ENCODE data around the gene ZNF428.
"Not testable (repeated sequence)": the region's sequence is repeated elsewhere in the genome, so short reads cannot be mapped to it uniquely, and the experiment has no call there.

The ZNF428 gene

GRCh38 chr19:43640424-43640757, 21.0 kb upstream of the ZNF428 start:
- no peak for DNase-seq (ENCODE audit: low read depth in 2 of 3, low spot score in 1 of 3)

GRCh38 chr19:43639519-43640423, 20.3 kb upstream of the ZNF428 start, which contains the start of gene CADM4:
CADM4 (minus strand) TSS chr19:43639850; CDS start chr19:43639790, 60 bp downstream.
- peak in 1 of 3 donors; percentile 6 for DNase-seq (ENCODE audit: low read depth in 2 of 3, low spot score in 1 of 3)

DNA sequence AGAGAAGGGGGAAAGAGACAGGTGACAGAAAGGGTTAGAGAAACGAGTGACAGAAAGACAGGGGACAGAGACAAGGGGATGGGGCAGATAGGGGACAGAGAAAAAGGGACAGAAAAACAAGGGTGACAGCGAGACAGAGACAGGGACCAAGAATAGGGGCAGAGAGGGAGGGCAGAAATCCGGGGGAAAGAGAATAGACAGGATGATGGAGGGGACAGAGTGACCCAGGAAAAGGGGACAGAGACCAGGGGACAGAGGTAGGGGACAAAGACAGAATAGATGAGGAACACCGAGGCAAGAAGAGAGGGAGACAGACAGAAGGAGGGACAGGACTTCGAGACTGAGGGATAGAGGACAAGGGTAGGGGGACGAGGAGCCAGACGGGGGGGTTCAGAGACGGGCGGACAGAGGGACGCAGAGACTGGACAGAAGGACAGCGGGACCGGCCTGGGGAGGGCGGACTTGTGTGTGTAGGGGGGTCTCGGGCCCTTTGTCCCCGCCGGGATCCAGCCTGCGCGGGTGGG, 19.6 kb upstream of the ZNF428 start:
- no peak for DNase-seq (ENCODE audit: low read depth in 2 of 3, low spot score in 1 of 3)

DNA sequence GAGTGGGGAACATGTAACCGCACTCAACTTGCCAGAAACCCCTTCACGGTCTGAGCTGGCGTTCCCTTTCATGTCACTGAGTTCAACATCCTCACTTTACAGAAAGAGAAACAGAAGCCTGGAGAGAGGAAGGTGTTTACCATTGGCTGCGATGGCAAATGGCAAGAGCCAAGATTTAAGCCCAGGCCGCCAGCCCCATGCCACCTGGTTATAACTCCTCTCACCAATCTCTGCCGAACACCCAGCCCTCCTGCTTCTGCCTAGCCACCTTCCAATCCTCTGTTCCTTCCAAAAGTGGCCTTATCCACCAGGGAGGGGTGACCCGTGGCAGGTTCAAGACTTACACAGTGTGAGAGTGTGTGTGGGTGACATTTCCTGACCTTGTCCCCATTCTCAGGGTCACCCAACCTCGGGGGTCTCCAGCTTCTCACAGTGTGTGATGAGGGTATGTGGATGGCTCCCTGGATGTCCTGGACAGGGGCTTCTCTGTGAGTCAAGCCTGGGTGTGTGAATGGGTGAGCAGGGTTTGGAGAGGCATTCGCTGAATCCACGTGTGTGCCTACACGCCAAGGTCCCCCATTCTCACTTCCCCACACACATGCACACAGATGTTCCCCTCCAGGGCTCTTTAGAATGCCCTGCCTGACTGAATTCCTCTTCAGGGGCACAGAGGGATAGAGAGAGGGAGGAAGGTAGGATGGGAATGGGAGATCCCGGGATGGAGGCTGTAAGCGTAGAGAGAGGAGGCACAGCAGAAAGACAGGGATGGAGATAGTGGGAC, 19.0 kb upstream of the ZNF428 start:
- DNase-seq (ENCODE audit: low read depth in 2 of 3, low spot score in 1 of 3): no peak

- DNase-seq (ENCODE audit: low read depth in 2 of 3, low spot score in 1 of 3): no peak
Measured at GRCh38 chr19:43636121-43636683, 16.8 kb upstream of the ZNF428 start.

GRCh38 chr19:43635561-43635940, 16.1 kb upstream of the ZNF428 start:
- not testable (repeated sequence) for DNase-seq (ENCODE audit: low read depth in 2 of 3, low spot score in 1 of 3)

DNA sequence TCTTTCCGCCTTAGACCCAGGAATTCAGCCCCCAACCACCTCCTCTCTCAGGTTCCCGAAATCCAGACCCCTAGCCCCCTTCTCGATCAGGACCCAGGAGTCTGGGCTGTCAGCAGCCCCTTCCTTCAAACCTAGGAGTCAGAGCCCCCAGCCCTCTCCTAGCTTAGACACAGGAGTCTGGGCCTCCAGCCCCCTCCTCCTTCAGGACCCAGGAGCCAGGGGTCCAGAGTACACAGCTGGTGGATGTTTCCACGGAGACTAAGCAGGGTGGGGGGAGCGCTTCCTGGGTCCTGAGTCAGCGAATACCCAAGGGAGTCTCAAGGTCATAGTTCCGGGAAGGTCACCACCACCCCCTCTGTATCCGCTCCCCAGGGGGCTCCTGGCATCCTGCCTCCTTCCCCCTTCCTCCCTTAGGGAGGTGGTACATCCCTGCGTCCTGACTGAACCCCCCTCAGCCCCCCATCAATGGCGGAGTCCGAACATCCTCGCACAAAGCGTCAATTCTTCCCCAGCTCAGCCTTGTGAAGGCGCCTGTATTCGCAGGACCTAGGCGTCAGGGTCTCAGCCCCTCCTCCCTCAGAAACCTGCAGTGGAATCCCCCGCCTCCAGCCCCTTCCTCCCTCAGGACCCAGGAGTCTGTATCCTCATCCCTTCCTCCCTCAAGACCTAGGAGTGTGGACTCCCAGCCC, 15.6 kb upstream of the ZNF428 start:
- no peak for DNase-seq (ENCODE audit: low read depth in 2 of 3, low spot score in 1 of 3)

DNA sequence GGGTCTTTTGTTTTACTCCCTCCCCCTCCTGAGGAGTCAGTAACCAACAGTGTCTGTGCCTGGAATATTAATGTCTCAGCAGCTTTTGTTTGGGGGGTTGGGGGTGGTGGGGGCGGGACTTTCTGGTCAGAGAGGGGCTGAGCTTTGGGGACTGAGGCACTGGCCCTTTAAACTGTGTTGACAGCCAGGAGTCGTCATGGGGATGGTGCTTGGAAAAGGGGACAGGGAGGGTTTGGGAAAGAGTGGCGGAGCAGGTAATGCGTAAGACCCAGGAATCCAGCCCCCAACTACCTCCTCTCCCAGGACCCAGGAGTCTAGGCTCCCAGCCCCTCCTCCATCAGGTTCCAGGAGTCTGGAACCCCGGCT, 15.1 kb upstream of the ZNF428 start:
- DNase-seq (ENCODE audit: low read depth in 2 of 3, low spot score in 1 of 3): no peak

DNA sequence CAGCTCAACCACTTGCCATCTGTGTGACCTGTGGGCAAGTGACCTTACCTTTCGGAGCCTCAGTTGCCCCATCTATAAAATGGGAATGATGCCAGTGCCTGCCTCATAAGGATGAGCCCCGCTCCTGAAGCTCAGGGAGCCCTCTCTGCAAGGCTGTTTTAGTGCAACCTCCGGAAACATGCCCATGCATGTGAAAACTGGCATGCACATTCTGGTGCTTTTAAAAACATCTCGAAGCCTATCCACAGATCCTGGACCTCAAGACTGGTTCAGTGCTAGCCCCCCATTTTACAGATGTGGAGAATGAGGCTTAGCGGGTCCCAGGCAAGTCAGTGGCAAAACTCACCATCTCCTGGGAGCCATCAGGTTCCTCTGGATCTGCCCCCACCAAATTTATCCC, 14.6 kb upstream of the ZNF428 start:
- no peak for DNase-seq (ENCODE audit: low read depth in 2 of 3, low spot score in 1 of 3)

- DNase-seq (ENCODE audit: low read depth in 2 of 3, low spot score in 1 of 3): no peak
Measured at GRCh38 chr19:43633520-43633919, 14.1 kb upstream of the ZNF428 start.

DNA sequence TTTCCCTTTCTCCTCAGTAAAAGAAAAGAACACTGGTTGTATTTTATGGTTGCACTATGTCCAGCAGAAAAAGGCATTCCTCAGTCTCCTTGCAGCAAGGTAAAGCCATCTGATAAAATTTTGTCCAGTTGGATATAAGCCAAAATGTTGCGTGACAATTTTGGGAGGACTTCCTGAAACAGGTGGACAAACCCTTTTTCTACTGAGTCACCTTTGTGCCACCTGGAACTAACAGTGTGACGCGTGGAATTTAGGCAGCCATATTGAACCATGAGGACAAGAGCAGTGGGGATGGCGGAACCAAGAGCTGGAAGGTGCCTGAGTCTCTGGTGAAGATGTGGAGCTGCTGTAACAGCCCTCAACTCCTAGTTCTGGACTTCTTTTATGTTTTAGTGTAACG, 12.1 kb upstream of the ZNF428 start:
- no peak for DNase-seq (ENCODE audit: low read depth in 2 of 3, low spot score in 1 of 3)

GRCh38 chr19:43628646-43629326, 9.4 kb upstream of the ZNF428 start:
- DNase-seq (ENCODE audit: low read depth in 2 of 3, low spot score in 1 of 3): no peak

GRCh38 chr19:43626838-43627237, 7.4 kb upstream of the ZNF428 start:
- no peak for DNase-seq (ENCODE audit: low read depth in 2 of 3, low spot score in 1 of 3)

- no peak for DNase-seq (ENCODE audit: low read depth in 2 of 3, low spot score in 1 of 3)
Measured at GRCh38 chr19:43625918-43626579, 6.6 kb upstream of the ZNF428 start.

DNA sequence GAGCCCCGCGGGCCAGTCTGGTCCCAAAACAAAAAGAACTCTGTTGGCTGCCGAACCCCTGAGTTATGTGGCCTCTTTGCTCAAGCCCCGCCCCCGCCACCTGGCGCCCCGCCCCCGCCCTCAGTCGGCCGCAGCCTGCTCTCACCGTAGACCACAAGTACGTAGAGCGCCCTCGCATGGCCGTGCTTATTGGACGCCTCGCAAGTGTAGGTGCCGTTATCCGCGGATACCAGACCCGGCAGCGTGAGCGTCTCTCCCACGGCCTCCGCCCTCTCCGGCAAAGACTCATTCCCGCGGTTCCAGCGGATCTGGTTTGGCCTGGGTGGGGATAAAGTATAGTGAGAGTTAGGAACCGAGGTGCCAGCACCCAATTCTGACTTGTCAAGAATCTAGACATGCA, 5.5 kb upstream of the ZNF428 start:
- peak; percentile 78 to 84 (median 81) for DNase-seq (ENCODE audit: low read depth in 2 of 3, low spot score in 1 of 3)

DNA sequence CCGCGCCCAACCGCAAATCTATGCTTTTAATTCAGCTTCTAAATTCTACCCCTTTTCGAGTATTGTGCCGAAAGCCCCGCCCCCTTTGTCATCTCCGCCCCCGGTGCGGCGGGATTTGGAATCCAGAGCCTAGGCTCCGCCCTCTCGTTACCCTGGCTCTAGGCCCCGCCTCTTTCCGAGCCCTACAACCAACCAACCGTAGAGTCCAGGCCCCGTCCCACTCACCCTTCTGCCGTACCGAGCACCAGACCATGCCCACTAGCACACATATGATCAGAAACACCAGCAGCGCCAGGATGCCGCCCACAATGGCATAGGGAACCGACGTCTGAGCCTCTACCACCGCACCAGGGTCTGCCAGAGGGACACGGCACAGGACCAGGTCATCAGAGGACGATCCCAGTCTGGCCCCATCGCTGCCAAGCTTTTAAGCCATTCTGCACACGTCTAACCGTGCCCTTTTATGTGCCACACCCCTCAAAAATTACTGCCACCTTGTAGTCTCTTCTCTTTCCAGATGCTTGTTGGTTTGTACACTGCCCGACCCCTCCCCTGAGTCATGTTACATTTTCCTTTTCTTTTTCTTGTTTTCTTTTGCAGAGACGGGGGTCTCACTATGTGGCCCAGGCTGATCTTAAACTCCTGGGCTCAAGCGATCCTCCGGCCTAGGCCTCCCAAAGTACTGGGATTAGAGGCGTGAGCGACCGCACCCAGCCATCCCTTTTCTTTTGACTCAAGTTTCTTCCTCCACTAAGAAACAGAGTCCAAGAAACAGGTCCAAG, 4.7 kb upstream of the ZNF428 start:
- no peak for DNase-seq (ENCODE audit: low read depth in 2 of 3, low spot score in 1 of 3)

DNA sequence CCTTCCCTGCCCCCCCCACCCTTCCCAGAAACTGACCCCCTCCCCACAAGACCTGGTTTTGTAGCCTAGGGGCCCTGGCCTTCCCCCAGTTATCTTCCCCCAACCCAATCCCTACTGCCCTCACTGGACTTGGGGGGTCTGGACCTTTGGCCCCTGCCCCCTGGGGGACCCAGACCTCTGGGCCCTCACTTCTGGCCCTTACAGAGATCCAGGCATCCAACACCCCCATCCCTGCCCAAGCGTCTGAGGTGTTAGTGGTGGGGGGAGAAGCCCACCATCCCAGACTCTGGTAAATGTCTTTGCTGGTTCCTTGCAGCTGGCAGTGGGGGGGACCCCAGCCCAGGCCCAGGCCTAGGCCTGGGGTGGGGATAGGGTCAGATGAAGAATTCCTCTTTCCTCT, 3.5 kb upstream of the ZNF428 start:
- no peak for DNase-seq (ENCODE audit: low read depth in 2 of 3, low spot score in 1 of 3)

DNA sequence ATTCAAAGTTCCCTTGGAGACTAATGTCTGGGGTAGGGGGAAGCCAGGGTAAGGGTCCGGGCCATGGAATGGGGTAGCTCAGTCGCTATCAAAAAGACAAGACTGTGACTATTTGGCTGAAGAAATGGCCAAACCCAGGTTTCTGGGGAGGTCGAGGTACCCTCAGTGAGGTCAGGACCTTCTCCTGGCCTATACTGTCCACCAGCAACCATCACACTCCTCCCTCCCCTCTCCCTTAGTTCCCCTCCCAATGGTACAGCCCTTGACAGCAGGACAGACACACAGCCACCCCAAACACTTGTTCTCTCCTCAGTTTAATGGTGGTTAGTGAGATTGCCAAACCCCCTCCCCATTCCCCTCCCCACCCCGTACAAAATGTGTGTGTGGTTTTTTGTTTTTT, 2.6 kb upstream of the ZNF428 start:
- DNase-seq (ENCODE audit: low read depth in 2 of 3, low spot score in 1 of 3): no peak
